GM10266 (cell line): ENCODE measurements around the gene AKAP13.

ENCODE experiments used
- DNase-seq: peaks from one replicate; pipeline ENCODE4 v3.0.0; 2012; ENCODE audit errors: extremely low spot score
- TF ChIP-seq, protein P1 (sequence below): IDR thresholded peaks from 2 replicates; pipeline ENCODE4 v1.5.1; 2012; ENCODE audit warnings: mild to moderate bottlenecking, low read depth; ENCODE audit not compliant: control insufficient read depth, insufficient read depth; ENCODE audit errors: missing control alignments

Gene AKAP13

DNA sequence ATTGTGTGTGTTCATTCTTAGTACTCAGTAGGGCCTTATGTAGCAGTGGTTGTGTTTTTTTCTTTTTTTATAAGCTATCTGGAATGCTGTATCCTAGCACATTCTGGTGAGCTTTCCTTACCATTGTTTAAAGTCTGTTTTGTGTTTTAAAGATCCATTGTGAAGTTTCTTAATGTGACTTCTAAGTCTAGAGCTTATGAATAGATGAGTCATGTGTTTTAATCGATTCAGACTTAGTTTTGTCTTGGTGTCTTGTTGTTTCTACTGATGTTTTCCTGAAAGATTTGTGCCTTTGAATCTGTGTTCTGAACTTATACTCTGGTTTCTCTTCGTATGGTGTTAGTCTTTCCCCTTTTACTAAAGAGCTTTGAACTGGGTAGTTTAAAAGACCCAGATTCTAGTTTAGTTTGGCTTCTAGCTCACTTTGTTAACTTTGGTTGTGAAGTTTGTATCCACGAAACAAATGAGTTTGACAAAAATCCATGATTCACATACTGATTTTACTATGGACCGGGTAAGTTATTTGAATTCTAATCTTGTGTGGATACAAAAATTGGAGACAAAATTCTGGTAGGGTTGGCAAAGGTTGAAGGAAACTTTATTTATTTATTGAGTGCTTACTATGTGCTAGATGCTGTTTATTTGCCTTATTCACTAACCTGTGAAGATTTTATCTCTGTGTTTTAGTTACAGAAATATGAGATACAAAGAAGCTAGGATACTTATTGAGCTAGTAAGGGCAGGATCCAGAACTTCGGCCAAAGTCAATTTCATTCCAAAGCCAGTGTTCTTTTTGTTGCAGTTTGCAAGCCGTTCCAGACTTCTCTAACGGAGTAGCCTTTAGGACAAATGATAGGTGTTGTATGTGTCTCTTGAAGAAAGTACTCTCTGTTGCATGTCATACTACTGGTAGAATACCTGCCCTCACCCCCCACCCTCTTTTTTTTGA is 24.8 kb downstream of the AKAP13 start:
- TF ChIP-seq, protein P1, sequence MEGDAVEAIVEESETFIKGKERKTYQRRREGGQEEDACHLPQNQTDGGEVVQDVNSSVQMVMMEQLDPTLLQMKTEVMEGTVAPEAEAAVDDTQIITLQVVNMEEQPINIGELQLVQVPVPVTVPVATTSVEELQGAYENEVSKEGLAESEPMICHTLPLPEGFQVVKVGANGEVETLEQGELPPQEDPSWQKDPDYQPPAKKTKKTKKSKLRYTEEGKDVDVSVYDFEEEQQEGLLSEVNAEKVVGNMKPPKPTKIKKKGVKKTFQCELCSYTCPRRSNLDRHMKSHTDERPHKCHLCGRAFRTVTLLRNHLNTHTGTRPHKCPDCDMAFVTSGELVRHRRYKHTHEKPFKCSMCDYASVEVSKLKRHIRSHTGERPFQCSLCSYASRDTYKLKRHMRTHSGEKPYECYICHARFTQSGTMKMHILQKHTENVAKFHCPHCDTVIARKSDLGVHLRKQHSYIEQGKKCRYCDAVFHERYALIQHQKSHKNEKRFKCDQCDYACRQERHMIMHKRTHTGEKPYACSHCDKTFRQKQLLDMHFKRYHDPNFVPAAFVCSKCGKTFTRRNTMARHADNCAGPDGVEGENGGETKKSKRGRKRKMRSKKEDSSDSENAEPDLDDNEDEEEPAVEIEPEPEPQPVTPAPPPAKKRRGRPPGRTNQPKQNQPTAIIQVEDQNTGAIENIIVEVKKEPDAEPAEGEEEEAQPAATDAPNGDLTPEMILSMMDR, result no peak
- DNase-seq, result no peak

DNA sequence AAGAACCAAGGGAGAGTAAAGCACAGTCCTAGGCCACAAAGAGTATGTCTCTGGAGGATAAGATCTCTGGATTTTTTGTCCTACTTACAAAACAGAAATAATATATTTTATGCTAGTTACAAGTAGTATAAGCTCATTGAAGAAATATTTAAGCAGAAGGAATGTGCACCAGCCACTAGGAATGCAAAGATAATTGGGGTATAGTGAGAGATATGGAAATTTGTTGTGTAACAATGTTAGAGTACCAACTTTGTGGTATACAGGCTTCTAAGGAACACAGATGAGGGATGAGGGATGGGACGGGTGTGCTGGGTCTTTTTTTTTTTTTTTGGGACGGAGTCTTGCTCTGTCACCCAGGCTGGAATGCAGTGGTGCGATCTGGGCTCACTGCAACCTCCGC is 26.5 kb downstream of the AKAP13 start:
- no peak for DNase-seq

DNA sequence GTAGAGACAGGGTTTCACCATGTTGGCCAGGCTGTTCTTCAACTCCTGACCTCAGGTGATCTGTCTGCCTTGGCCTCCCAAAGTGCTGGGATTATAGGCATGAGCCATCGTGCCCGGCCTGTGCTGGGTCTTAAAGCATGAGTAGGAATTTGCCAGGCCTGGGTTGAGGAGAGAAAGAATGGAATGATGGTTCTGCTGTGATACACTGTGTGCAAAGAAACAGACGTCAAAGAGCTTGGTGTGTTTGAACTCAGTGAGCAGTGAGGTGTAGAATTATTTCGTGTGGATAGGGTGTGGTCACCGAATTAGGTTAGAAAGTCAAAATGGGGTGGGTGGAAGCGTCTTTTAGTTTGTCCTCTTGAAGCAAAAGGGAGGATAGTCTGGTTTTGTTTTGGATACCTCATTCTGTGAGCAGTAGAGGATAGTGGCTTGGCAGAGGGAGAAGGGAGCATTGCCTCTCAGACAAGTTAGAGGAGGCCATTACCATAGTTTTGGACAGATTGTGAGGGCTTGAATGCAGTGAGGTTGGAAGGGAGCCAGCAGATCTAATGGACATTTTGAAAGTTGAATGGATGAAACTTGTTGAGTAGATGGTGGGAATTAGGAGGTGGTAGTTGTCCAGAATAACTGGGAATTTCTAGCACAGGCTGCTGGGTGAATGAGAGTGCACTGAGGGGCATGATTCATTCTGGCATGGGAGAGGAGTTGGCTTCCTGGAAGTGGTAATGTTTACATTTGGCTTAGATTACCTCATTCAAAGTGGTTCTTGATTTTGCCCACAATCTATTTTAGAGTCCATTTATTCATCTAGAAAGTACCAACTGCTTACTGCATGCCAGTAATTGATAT is 27.2 kb downstream of the AKAP13 start:
- DNase-seq, result no peak
- TF ChIP-seq, protein P1, result no peak

More for the DNA sequence above, 26.5 kb downstream of the AKAP13 start:
- TF ChIP-seq, protein P1, result no peak

DNA sequence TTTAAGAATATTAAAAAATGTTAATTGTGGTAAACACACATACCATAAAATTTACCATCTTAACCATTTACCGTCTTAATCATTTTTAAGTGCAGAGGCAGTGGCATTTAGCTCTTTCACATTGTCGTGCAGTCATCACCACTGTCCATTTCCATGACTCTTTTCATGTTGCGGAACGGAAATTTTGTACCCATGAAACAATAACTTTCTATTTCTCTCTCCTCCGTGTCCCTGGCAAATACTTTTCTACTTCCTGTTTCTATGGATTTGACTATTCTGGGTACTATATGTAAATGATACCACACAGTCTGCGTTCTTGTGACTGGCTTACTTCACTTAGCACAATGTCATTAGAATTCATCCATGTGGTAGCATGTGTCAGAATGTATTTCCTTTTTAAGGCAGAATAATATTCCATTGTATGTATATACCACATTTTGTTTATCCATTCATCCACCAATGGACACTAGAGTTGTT is 27.9 kb downstream of the AKAP13 start:
- TF ChIP-seq, protein P1, result no peak
- DNase-seq, result peak; percentile 43

DNA sequence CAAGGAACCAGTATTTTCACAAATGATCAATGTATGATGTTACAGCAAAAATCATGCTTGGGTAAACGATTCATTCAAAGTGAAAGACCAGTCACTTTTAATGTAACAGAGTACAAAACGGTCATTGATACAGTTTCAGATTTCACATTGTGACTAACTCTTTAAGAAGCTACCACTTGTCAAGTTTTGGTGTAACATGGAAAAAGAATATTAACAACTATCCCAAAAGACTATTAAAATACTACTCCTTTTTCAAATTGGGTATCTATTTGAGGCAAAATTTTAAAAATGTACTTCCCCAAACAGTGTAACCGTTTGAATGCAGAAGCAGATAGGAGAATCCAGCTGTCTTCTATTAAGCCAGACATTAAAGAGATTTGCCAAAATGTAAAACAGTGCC is 31.7 kb downstream of the AKAP13 start:
- no peak for DNase-seq

DNA sequence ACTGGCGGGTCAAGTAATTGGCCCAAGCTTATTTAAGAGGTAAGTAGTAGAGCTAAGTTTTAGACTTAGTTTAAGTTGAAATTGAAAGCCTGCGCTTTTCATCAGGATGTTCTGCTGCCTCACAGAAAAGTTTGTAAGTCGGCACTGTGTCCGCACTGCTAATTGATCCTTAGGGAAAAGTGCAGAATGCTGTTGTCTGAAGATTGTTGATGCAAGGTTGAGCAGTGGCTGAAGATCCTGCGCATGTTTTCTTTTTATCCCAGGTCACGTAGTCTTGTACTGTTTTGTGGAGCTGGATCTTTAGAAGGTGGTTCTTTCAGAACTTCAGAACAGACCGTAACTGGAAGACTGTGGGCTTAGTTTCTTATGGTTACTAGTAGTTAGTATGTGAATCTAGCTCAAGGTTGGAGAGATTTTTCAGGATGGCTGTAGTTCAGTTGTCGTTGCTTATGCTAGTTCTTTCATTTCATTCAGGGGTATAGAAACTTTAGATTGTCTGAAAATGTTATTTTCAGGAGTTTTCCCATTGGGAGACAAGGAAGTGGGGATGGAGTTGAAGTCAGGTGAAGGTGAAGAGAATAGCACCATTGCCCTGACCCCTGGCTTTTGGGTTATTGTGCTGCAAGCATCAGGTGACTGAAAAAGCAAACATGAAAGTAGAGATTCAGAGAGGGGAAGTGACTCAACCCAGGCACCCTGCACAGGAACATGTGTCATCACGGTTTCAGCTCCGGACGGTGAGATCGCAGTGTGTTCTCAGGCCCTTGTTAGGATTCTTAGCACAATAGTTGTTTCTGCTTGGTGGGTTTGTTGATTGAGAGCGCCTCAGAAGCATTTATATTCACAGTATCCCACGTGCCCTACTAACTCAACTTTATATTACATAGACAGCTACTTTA is 32.8 kb downstream of the AKAP13 start:
- peak; percentile 89 for DNase-seq
- TF ChIP-seq, protein P1, result peak; percentile 24

More for the DNA sequence above, 31.7 kb downstream of the AKAP13 start:
- TF ChIP-seq, protein P1, result no peak
